Psoas muscle (tissue), 8 donors: ENCODE data around the gene NADK2. TPM values are rescaled to one million over a fixed set of nuclear protein-coding genes. Genes with fewer than 3 reads are reported as not detected.

Source experiments
- ATAC-seq, 4 donors: fragments of 200-7000 bp; cut with Tn5 transposase; one replicate each; pipeline ENCODE4 v1.9.1; 2020; ENCODE audit warnings: moderate library complexity in 3 of 4, mild to moderate bottlenecking in 2 of 4
- DNase-seq, 2 donors: peaks; one replicate each; pipeline ENCODE4 v3.0.0-alpha.2; 2020
- H3K27ac ChIP-seq: fragments of 200-600 bp; one replicate; pipeline ENCODE4 v1.8.0; 2022
- H3K27me3 ChIP-seq, 3 donors: fragments of 200-600 bp in 1 of 3; one replicate each; pipeline versions ENCODE4 v1.6.1 to v1.8.0; 2013 to 2022; ENCODE audit warnings: low read length in 2 of 3, mild to moderate bottlenecking in 2 of 3, moderate library complexity in 1 of 3; ENCODE audit not compliant: insufficient read depth in 3 of 3
- H3K36me3 ChIP-seq, 2 donors: fragments of 200-600 bp in 1 of 2; one replicate each; pipeline versions ENCODE4 v1.6.1 to v1.8.0; 2013 to 2022; ENCODE audit warnings: low read depth in 1 of 2, mild to moderate bottlenecking in 1 of 2, moderate library complexity in 1 of 2; ENCODE audit not compliant: insufficient read depth in 1 of 2
- H3K4me1 ChIP-seq: fragments of 200-600 bp; one replicate; pipeline ENCODE4 v1.8.0; 2022
- H3K4me3 ChIP-seq: fragments of 200-600 bp; one replicate; pipeline ENCODE4 v1.8.0; 2022; ENCODE audit warnings: mild to moderate bottlenecking
- H3K9me3 ChIP-seq: fragments of 200-600 bp; one replicate; pipeline ENCODE4 v1.8.0; 2022
- WGBS, 3 donors: extraction: QIAGEN DNeasy Blood & Tissue Kit; methylation state at CpG; one replicate each; pipeline versions ENCODE4 v1.1.6 to v1.1.7; 2013; 5-methylcytosine and 5-hydroxymethylcytosine counted together
- intact Hi-C, 2 donors: fragments of 100-400 bp; cut with DNase I; formaldehyde crosslinking; loops; one replicate each; pipeline versions ENCODE4 v1.11.0 to v1.14.2; 2022
- polyA plus RNA-seq, 3 donors: library from polyadenylated mRNA; stranded (reverse); fragments of 200-250 nt; gene quantifications; one replicate each; pipeline ENCODE4 v1.2.3, GENCODE V29; 2013
- total RNA-seq, 4 donors: library from RNA; stranded (reverse); fragmentation: NEBNext Ultra II Directional in 2 of 4; extraction: Animal tissue kit (Norgen Biotek cat#: 25700) in 2 of 4; gene quantifications; one replicate each; pipeline versions ENCODE4 v1.2.1 to v1.2.4, GENCODE V29; 2021 to 2023
- TF ChIP-seq, protein P1 (sequence below): fragments of 200-600 bp; IDR thresholded peaks from one replicate; pipeline ENCODE4 v1.8.0; 2022; ENCODE audit warnings: antibody characterized with exemption
- donor health status: healthy with polysubstance abuse.
- donor health status: DM: no; HTN: no; CAD: no; lungs with moderate emphysema.
- donor health status: Bipolar disorder and iron deficiency.
- donor health status: healthy.
- donor health status: DM: yes; HTN: yes; CAD: no.
- donor health status: DM: no; HTN: no; CAD: no.
- donor health status: DM: no; HTN: no; CAD: no.
- donor health status: DM: yes; HTN: yes; CAD: no.

Gene NADK2
- total and polyA plus RNA-seq, 7 donors, result 13.4 to 46.6 (median 31.7) TPM

DNA sequence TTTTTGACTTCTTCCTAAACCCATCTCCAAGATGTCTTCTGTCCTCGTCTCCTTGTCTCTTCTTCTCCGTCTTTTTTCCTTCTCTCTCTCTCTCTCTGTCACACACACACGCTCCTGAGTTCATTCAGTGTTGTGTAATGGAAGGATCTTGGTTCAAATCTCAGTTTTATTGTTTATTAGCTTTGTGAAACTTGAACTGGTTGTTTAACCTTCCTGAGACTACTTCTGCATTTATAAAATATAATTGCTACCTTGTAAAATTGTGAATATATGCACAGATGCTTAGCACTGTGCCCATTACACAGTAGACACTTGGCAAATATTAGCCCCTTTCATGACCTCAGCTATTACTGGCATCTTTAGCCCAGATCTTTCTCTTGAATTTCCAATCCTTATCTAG lies 2.4 kb upstream of the NADK2 start:
- no peaks in the 10 kb centered on the region for H3K36me3 ChIP-seq
- no peak overlapping the region for H3K4me3 ChIP-seq
- no peak for ATAC-seq
- H3K27ac ChIP-seq, result no peak overlapping the region
- WGBS, 3 donors, result 70 to 80% (median 71%) methylated on average over 3 of the region's 3 CpGs
- H3K27me3 ChIP-seq, result no peaks in the 10 kb centered on the region
- no peak for DNase-seq
- H3K9me3 ChIP-seq, result no peaks in the 10 kb centered on the region
- intact Hi-C loops, result loop anchor here in 1 of 2 donors (5.0 to 10.0 kb wide), 2 partner anchors 58 to 631 kb away; partner anchors contain the start of genes NIPBL and RANBP3L
- peaks cover 18% of the 10 kb centered on the region for H3K4me1 ChIP-seq
- TF ChIP-seq, protein P1, sequence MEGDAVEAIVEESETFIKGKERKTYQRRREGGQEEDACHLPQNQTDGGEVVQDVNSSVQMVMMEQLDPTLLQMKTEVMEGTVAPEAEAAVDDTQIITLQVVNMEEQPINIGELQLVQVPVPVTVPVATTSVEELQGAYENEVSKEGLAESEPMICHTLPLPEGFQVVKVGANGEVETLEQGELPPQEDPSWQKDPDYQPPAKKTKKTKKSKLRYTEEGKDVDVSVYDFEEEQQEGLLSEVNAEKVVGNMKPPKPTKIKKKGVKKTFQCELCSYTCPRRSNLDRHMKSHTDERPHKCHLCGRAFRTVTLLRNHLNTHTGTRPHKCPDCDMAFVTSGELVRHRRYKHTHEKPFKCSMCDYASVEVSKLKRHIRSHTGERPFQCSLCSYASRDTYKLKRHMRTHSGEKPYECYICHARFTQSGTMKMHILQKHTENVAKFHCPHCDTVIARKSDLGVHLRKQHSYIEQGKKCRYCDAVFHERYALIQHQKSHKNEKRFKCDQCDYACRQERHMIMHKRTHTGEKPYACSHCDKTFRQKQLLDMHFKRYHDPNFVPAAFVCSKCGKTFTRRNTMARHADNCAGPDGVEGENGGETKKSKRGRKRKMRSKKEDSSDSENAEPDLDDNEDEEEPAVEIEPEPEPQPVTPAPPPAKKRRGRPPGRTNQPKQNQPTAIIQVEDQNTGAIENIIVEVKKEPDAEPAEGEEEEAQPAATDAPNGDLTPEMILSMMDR, result no peak

DNA sequence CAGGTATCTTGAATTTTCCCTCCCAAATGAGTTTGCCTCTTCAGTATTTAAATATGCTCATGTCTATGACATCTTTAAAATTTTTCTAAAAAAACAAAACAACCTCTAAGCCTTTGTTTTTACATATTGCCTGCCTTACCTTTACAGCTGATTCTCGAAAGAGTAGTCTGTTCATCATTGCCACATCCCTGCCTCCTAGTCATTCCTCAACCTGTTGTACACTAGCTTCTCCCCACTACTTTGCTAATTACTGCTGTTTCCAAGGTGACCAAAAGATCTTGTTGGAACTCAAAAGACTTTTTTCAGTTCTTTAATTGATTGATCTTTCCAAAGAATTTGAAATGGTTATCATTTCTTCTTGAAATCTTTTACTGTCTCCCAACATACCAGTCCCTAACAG lies 1.9 kb upstream of the NADK2 start:
- Histone ChIP-seq H3K27ac (no peak overlapping the region), H3K9me3 (no peaks in the 10 kb centered on the region), H3K4me3 (no peak overlapping the region), H3K4me1 (peaks cover 22% of the 10 kb centered on the region), H3K27me3 (no peaks in the 10 kb centered on the region), H3K36me3 (no peaks in the 10 kb centered on the region)
- intact Hi-C loops, result loop anchor here in 1 of 2 donors (5.0 to 10.0 kb wide), 2 partner anchors 59 to 631 kb away; partner anchors contain the start of genes NIPBL and RANBP3L
- TF ChIP-seq, protein P1, result no peak
- WGBS, 3 donors, result 89 to 100% (median 94%) methylated on average over 1 of the region's 1 CpG
- no peak for DNase-seq
- no peak for ATAC-seq

DNA sequence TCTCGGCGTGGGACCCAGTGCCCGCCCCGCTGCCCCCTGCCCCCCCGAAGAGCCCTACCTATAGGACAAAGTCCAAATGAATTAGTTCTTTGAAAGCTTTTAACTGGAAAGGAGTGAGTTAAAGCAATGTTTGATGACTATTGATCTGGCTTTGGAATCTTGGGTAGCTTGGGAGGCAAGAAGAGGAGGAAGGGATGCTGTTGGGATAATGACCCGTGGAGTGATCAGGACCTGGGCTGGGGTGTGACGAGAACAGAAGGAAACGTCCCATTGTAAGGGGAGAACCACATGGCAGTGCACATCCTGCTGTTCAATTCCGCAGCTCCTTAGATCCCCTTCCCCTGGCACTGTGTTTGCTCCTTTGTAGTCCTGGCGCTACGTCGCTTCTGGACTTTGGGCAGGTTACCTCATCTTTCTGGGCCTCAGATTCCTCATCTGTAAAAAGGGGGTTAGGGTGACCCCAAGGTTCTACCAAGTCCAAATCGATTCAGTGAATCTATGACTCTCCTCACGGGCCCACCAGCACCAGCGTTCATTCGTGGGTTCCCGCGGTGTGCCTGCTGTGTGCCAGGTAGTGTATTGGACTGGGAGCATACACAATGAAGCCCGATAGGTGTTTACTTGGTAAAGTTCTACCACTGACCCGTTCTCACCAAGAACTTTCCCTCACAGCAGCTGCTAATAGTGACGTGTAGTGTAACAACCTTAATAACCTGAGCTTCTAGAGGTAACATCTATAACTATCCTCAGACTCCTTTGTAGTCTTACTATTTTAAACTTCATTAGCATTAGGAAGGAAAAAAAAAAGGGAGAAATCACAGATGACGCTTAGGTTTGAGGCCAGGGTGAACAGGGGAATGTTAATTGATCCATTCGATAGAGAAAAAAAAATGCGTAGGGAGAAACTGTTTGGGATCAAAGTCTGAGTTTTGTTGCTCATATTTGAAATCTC lies 1.1 kb upstream of the NADK2 start:
- intact Hi-C loops, result loop anchor here in 1 of 2 donors (5.0 to 10.0 kb wide), 2 partner anchors 59 to 632 kb away; partner anchors contain the start of genes NIPBL and RANBP3L
- ATAC-seq (no peak), DNase-seq (no peak)
- peak overlapping the region; percentile 91 for H3K4me3 ChIP-seq
- H3K27me3 ChIP-seq, result no peaks in the 10 kb centered on the region
- H3K27ac ChIP-seq, result peak overlapping the region; percentile 96
- H3K4me1 ChIP-seq, result peaks cover 31% of the 10 kb centered on the region
- WGBS, 3 donors, result 55 to 65% (median 56%) methylated on average over 24 of the region's 24 CpGs
- no peaks in the 10 kb centered on the region for H3K36me3 ChIP-seq
- TF ChIP-seq, protein P1, result no peak
- H3K9me3 ChIP-seq, result no peaks in the 10 kb centered on the region

DNA sequence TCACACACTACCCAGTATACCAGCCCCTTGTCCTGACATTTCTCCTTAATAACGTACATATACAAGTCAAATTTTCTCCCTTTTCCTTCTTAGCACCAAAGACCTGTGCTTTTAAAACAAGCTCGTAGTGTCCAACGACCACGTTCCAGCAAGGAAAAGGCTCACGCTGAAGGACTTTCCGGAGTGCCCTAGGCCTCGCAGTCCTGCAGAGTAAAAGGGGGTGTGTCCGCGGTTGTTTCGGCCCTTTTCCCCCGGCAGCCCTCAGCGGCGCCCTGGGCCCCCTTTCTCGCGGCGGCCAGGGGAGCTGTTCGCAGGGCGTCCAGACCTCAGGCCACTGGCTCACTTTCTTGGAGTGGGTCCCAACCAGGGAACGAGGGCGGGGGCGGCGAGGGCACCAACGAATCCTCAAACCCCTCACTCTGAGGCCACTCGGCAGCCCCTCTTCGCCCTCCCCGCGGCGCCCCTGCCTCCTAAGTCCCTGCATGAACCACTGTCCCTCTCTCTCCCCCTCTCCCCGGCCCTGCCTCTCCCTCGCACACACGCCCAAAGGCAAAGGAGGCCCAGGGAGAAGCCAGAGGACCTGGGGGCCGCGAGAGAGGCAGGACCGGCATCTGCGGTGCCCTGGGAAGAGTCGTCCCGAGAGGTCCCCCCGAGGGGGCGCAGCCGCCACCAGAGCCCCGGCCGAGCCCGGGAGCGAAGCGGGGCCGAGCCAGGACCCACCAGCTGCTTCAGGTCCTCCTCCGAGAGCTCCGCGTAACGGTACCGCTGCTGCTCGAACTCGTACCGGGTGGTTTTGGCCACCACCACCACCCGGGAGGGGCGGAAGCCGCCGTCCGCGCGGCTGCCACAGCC lies 720 bp downstream of the NADK2 start:
- DNase-seq, result peak; percentile 60 to 74
- H3K9me3 ChIP-seq, result no peaks in the 10 kb centered on the region
- peak; percentile 36 to 62 (median 41) for ATAC-seq
- intact Hi-C loops, result loop anchor here in 1 of 2 donors (5.0 to 10.0 kb wide), 2 partner anchors 61 to 634 kb away; partner anchors contain the start of genes NIPBL and RANBP3L
- 0 to 1% (median 1%) methylated on average over 54 to 61 of the region's 61 CpGs for WGBS, 3 donors
- no peaks in the 10 kb centered on the region for H3K36me3 ChIP-seq
- H3K4me1 ChIP-seq, result peaks cover 46% of the 10 kb centered on the region
- no peaks in the 10 kb centered on the region for H3K27me3 ChIP-seq
- H3K4me3 ChIP-seq, result peak overlapping the region; percentile 91
- TF ChIP-seq, protein P1, result no peak
- peak overlapping the region; percentile 96 for H3K27ac ChIP-seq
